HG03175 (cell line): ENCODE data around the gene ACBD4.

Source experiments
- ATAC-seq: cut with Tn5 transposase; IDR thresholded peaks from one replicate; pipeline ENCODE4 v1.9.1; 2021; ENCODE audit warnings: mild to moderate bottlenecking, moderate library complexity; ENCODE audit not compliant: unreplicated experiment

ACBD4 gene

GRCh38 chr17:45104029-45104428 lies 31.5 kb upstream of the ACBD4 start:
- no peak for ATAC-seq

- ATAC-seq, result no peak
Measured at GRCh38 chr17:45104497-45104896, 31.0 kb upstream of the ACBD4 start.

GRCh38 chr17:45104907-45105624 lies 30.4 kb upstream of the ACBD4 start:
- ATAC-seq, result no peak

GRCh38 chr17:45106096-45106495 lies 29.4 kb upstream of the ACBD4 start:
- no peak for ATAC-seq

GRCh38 chr17:45106582-45106981 lies 28.9 kb upstream of the ACBD4 start:
- ATAC-seq, result no peak

- no peak for ATAC-seq
Measured at GRCh38 chr17:45107293-45108010, 28.0 kb upstream of the ACBD4 start.

- no peak for ATAC-seq
Measured at GRCh38 chr17:45108051-45108450, 27.4 kb upstream of the ACBD4 start.

GRCh38 chr17:45108595-45109521 lies 26.6 kb upstream of the ACBD4 start:
- ATAC-seq, result no peak

- no peak for ATAC-seq
Measured at GRCh38 chr17:45110676-45111611, 24.5 kb upstream of the ACBD4 start.

GRCh38 chr17:45111850-45112249 lies 23.6 kb upstream of the ACBD4 start:
- ATAC-seq, result no peak

- no peak for ATAC-seq
Measured at GRCh38 chr17:45112559-45113423, 22.7 kb upstream of the ACBD4 start.

GRCh38 chr17:45113424-45113754 lies 22.1 kb upstream of the ACBD4 start:
- no peak for ATAC-seq

- ATAC-seq, result no peak
Measured at GRCh38 chr17:45114117-45114932, 21.2 kb upstream of the ACBD4 start.

GRCh38 chr17:45115015-45115625 lies 20.4 kb upstream of the ACBD4 start:
- no peak for ATAC-seq

GRCh38 chr17:45115871-45116270 lies 19.6 kb upstream of the ACBD4 start:
- no peak for ATAC-seq

- no peak for ATAC-seq
Measured at GRCh38 chr17:45116434-45117016, 19.0 kb upstream of the ACBD4 start.

GRCh38 chr17:45117334-45117733 lies 18.2 kb upstream of the ACBD4 start:
- no peak for ATAC-seq
